AG09309 (cell line): Measurements from ENCODE around the gene CHAF1B.

Experiments used
- DNase-seq: peaks from one replicate; pipeline ENCODE4 v3.0.0-alpha.2; 2010; ENCODE audit warnings: low read depth
- H3K4me3 ChIP-seq: 2 replicates; pipeline ENCODE4 v1.5.1; 2011; ENCODE audit warnings: mild to moderate bottlenecking, low read depth, low read length, moderate library complexity; ENCODE audit not compliant: control insufficient read depth
- TF ChIP-seq, protein P1 (sequence below): IDR thresholded peaks from 2 replicates; pipeline ENCODE4 v1.5.1; 2011; ENCODE audit warnings: mild to moderate bottlenecking, low read depth, low read length, inconsistent platforms; ENCODE audit not compliant: insufficient read depth, control insufficient read depth; ENCODE audit errors: missing control alignments

Gene CHAF1B

GRCh38 chr21:36459098-36459497 is 73.9 kb downstream of the CHAF1B start:
- no peak overlapping the region for H3K4me3 ChIP-seq
- DNase-seq: no peak
- TF ChIP-seq, protein P1, sequence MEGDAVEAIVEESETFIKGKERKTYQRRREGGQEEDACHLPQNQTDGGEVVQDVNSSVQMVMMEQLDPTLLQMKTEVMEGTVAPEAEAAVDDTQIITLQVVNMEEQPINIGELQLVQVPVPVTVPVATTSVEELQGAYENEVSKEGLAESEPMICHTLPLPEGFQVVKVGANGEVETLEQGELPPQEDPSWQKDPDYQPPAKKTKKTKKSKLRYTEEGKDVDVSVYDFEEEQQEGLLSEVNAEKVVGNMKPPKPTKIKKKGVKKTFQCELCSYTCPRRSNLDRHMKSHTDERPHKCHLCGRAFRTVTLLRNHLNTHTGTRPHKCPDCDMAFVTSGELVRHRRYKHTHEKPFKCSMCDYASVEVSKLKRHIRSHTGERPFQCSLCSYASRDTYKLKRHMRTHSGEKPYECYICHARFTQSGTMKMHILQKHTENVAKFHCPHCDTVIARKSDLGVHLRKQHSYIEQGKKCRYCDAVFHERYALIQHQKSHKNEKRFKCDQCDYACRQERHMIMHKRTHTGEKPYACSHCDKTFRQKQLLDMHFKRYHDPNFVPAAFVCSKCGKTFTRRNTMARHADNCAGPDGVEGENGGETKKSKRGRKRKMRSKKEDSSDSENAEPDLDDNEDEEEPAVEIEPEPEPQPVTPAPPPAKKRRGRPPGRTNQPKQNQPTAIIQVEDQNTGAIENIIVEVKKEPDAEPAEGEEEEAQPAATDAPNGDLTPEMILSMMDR: no peak

DNA sequence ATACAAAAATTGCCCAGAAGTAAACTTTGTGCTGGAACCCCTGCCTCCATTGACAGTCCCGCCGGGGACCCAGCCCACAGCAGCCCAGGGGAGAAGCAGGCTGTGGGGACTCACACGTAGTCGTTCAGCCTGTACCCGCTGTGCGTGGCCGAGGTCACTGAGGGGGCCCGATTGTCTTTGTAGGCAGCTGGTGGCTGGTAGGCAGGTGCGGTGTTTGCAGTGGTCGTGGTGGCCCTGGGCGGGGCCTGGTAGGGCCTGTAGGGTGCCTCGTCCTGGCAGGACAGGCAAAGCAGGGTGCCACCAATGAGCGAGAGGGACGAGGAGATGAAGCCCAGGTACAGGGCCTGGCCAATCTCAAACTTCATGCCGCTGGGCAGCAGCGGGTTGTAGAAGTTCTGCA is 75.7 kb downstream of the CHAF1B start:
- no peak overlapping the region for H3K4me3 ChIP-seq
- DNase-seq: no peak
- TF ChIP-seq, protein P1: no peak

- no peak overlapping the region for H3K4me3 ChIP-seq
- TF ChIP-seq, protein P1: no peak
- no peak for DNase-seq
These were observed 76.2 kb downstream of the CHAF1B start for GRCh38 chr21:36461277-36461917.

DNA sequence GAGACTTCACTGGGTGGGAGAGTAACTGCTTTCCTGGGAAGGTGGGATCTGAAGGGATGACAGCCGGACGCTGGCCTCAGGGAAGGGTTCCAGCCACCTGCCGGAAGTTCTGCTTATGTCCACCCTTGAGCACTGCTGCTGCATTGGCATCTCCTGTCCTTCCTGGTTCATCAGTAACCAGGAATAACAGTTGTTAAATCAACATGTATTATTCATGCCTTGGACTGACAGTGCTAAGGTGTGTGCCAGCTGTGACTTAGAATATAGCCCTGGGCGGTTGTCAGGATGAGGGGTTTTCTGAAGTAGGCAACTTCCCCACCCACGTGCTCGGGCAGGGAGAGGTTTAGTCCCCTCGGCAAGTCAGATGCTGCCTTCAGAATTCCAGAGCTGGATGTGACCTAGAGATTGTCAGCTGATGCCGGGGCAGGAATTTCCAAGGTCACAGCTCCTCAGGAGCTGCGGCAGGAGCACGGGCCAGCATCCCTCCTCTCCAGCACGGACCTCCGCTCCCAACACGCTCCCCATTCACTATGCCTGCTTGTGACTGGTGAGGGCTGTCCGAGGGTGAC is 76.8 kb downstream of the CHAF1B start:
- TF ChIP-seq, protein P1: no peak
- DNase-seq: no peak
- H3K4me3 ChIP-seq: no peak overlapping the region

DNA sequence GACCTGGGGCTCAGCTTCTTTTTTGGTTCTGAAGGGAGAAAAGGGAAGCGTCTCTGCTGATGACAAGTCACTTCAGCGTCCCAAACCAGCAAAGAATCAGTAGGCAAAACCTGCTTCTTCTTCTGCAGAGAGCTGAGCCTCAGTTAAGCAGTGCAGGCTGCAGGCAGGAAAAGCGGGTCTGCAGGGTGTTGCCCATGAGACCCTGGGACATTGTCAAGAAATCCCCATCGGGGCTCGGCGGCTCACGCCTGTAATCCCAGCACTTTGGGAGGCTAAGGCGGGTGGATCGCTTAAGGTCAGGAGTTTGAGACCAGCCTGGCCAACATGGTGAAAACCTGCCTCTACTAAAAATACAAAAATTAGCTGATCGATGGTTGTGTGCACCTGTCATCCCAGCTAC is 78.0 kb downstream of the CHAF1B start:
- DNase-seq: no peak
- TF ChIP-seq, protein P1: no peak
- H3K4me3 ChIP-seq: no peak overlapping the region

DNA sequence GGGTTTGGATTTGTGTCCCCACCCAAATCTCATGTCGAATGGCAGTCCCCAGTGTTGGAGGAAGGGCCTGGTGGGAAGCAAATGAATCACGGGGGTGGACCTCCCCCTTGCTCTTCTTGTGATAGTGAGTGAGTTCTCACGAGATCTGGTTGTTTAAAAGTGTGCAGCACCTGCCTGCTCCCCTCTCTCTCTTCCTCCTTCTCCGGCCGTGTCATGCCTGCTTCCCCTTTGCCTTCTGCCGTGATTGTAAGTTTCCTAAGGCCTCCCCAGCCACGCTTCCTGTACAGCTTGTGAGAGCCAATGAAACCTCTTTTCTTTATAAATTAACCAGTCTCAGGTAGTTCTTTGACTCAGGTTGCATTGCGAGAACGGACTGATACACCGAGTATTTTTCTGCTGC is 78.8 kb downstream of the CHAF1B start:
- TF ChIP-seq, protein P1: no peak
- no peak for DNase-seq
- no peak overlapping the region for H3K4me3 ChIP-seq
